ENCODE data around the gene TPST1.
"Not testable (repeated sequence)": the region's sequence is repeated elsewhere in the genome, so short reads cannot be mapped to it uniquely, and the experiment has no call there.

TPST1 gene

DNA sequence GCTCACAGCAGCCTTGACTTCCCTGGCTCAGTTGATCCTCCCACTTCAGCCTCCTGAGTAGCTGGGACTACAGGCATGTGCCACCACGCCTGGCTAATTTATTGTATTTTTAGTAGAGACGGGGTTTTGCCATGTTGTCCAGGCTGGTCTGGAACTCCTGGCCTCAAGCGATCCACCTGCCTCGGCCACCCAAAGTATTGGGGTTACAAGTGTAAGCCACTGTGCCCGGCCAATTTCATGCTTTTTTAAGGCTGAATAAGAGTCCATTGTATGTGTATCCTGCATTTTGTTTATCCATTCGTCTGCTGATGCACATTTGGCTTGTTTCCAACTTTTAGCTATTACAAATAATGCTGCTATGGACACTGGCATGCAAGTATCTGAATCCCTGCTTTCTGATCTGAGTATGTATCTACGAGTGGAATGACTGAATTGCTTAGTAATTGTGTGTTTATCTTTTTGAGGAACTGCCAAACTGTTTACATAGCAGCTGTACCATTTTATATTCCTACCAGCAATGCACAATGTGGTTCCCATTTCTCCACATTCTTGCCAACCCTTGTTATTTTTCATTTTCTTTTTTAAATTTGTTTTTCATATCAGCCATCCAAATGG is 37.3 kb upstream of the TPST1 start:
- Histone ChIP-seq H3K27ac (no peak overlapping the region), H3K4me3 (ENCODE audit: low read depth, low read length) (no peak overlapping the region), H3K9me3 (ENCODE audit: severe bottlenecking) (no peaks in the 10 kb centered on the region), H3K27me3 (ENCODE audit: insufficient read depth, low read depth, severe bottlenecking) (no peaks in the 10 kb centered on the region), H3K36me3 (no peaks in the 10 kb centered on the region)
- TF ChIP-seq, protein P1, sequence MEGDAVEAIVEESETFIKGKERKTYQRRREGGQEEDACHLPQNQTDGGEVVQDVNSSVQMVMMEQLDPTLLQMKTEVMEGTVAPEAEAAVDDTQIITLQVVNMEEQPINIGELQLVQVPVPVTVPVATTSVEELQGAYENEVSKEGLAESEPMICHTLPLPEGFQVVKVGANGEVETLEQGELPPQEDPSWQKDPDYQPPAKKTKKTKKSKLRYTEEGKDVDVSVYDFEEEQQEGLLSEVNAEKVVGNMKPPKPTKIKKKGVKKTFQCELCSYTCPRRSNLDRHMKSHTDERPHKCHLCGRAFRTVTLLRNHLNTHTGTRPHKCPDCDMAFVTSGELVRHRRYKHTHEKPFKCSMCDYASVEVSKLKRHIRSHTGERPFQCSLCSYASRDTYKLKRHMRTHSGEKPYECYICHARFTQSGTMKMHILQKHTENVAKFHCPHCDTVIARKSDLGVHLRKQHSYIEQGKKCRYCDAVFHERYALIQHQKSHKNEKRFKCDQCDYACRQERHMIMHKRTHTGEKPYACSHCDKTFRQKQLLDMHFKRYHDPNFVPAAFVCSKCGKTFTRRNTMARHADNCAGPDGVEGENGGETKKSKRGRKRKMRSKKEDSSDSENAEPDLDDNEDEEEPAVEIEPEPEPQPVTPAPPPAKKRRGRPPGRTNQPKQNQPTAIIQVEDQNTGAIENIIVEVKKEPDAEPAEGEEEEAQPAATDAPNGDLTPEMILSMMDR (IDR thresholded peaks at IDR 0.05; ENCODE audit: low read depth, low read length), result no peak
- no peak for DNase-seq

- Histone ChIP-seq H3K4me3 (ENCODE audit: low read depth, low read length) (no peak overlapping the region), H3K9me3 (ENCODE audit: severe bottlenecking) (no peaks in the 10 kb centered on the region), H3K27me3 (ENCODE audit: insufficient read depth, low read depth, severe bottlenecking) (no peaks in the 10 kb centered on the region), H3K36me3 (no peaks in the 10 kb centered on the region), H3K27ac (no peak overlapping the region)
- TF ChIP-seq, protein P1 (IDR thresholded peaks at IDR 0.05; ENCODE audit: low read depth, low read length), result no peak
- no peak for DNase-seq
Observed at GRCh38 chr7:66169616-66170015, 35.5 kb upstream of the TPST1 start.

DNA sequence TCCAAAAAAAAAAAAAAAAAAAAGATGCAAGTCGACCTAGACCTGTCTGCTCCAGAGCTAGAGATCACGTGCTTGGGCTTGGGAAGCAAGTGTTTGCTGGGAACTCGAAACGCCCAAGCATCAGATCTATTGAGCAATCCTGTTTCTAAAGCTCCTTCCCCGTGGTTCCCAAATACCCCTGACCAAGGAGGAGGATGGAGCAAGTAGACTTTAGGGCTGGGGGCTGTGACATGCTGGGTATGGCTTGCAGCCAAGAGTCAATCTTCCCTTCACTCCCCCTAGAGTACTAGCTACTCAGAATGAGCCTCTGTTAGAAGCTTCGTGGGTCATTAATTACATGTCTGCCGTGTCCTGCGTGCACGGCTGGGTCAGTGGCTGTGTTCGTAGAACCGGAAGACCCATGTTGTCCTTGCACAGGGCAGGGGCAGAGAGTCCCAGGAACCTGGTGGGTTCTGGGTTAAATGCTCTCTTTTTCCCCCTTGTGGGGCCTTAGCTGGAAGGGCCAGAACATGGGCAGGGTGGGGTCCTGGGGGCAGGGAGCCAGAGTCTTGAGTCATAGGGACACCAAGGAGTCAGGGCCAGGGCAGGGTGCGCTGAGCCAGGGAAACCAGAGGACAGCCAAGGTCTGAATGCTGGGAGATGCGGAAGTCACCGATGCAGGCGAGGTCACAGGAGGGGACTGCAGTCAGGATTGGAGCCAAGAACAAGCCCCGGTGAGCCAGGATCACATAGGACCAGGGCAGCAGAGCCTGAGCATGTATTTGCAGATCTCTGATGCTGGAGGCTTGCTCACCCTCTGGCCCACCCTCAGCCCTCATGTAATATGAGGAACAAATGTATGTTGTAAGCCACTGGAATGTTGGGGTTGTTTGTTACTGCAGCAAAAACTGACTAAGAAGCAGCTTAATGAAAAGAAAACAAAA is 34.6 kb upstream of the TPST1 start:
- Histone ChIP-seq H3K36me3 (no peaks in the 10 kb centered on the region), H3K27me3 (ENCODE audit: insufficient read depth, low read depth, severe bottlenecking) (no peaks in the 10 kb centered on the region), H3K9me3 (ENCODE audit: severe bottlenecking) (no peaks in the 10 kb centered on the region), H3K4me3 (ENCODE audit: low read depth, low read length) (no peak overlapping the region), H3K27ac (no peak overlapping the region)
- TF ChIP-seq, protein P1 (IDR thresholded peaks at IDR 0.05; ENCODE audit: low read depth, low read length), result no peak
- DNase-seq, result no peak

GRCh38 chr7:66172536-66173401 is 32.4 kb upstream of the TPST1 start:
- H3K9me3 ChIP-seq (ENCODE audit: severe bottlenecking); DNase-seq; H3K27ac ChIP-seq; H3K36me3 ChIP-seq; H3K27me3 ChIP-seq (ENCODE audit: insufficient read depth, low read depth, severe bottlenecking); H3K4me3 ChIP-seq (ENCODE audit: low read depth, low read length): not testable (repeated sequence)

- no peak for DNase-seq
- Histone ChIP-seq H3K4me3 (ENCODE audit: low read depth, low read length) (no peak overlapping the region), H3K36me3 (no peaks in the 10 kb centered on the region), H3K27ac (no peak overlapping the region), H3K9me3 (ENCODE audit: severe bottlenecking) (peaks cover 3% of the 10 kb centered on the region), H3K27me3 (ENCODE audit: insufficient read depth, low read depth, severe bottlenecking) (no peaks in the 10 kb centered on the region)
- TF ChIP-seq, protein P1 (IDR thresholded peaks at IDR 0.05; ENCODE audit: low read depth, low read length), result no peak
Observed at GRCh38 chr7:66173856-66174255, 31.3 kb upstream of the TPST1 start.

DNA sequence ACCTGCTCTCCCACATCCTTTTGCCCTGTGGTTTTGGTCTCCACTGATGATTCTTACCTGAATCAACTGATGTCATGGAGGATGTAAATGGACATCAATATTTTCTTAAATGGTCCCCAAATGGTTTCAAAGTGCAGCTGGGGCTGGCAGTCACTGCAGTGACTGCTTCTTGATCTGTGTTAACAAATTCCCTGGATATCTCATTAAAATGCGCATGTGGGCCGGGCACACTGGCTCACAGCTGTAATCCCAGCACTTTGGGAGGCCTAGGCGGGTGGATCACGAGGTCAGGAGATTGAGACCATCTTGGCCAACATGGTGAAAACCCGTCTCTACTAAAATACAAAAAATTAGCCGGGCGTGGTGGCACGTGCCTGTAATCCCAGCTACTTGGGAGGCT is 30.1 kb upstream of the TPST1 start:
- H3K27ac ChIP-seq; H3K27me3 ChIP-seq (ENCODE audit: insufficient read depth, low read depth, severe bottlenecking); H3K4me3 ChIP-seq (ENCODE audit: low read depth, low read length); H3K9me3 ChIP-seq (ENCODE audit: severe bottlenecking); DNase-seq; H3K36me3 ChIP-seq: not testable (repeated sequence)
